D721Med (cell line): Measurements from ENCODE around the gene TMC7.

Experiments
- DNase-seq: peaks from one replicate; pipeline ENCODE4 v3.0.0; 2011; ENCODE audit warnings: low spot score; ENCODE audit not compliant: insufficient read length
- FAIRE-seq: peaks from 2 replicates; lab custom pipeline; 2011; peaks lifted over from hg19 to GRCh38; lab: Jason Lieb, UNC
- CTCF ChIP-seq: IDR thresholded peaks from 2 replicates; pipeline ENCODE4 v1.5.1; 2012; ENCODE audit warnings: mild to moderate bottlenecking, control low read depth; ENCODE audit not compliant: insufficient read depth; ENCODE audit errors: missing control alignments

Gene TMC7

GRCh38 chr16:19005561-19006445 lies 22.1 kb downstream of the TMC7 start:
- TF ChIP-seq CTCF = no peak
- no peak for DNase-seq
- FAIRE-seq = no peak

GRCh38 chr16:19006446-19007315 lies 22.9 kb downstream of the TMC7 start:
- no peak for DNase-seq
- FAIRE-seq = no peak
- TF ChIP-seq CTCF = no peak

- no peak for TF ChIP-seq CTCF
- DNase-seq (no peak), FAIRE-seq (no peak)
Measured at GRCh38 chr16:19008245-19009169, 24.8 kb downstream of the TMC7 start.

- no peak for FAIRE-seq
- TF ChIP-seq CTCF = no peak
Measured at GRCh38 chr16:19011169-19011731, 27.5 kb downstream of the TMC7 start.

GRCh38 chr16:19014461-19014860 lies 30.7 kb downstream of the TMC7 start:
- DNase-seq = no peak
- FAIRE-seq = no peak
- no peak for TF ChIP-seq CTCF

More at GRCh38 chr16:19011169-19011731, 27.5 kb downstream of the TMC7 start:
- no peak for DNase-seq

- TF ChIP-seq CTCF = no peak
- no peak for FAIRE-seq
Measured at GRCh38 chr16:19017179-19017578, 33.4 kb downstream of the TMC7 start.

More at GRCh38 chr16:19017179-19017578, 33.4 kb downstream of the TMC7 start:
- DNase-seq = no peak
